ENCODE measurements around the gene SPON1. TPM values are rescaled to one million over a fixed set of nuclear protein-coding genes. Genes with fewer than 3 reads are reported as not detected.

Gene SPON1
- polyA plus RNA-seq, 2 of the 4 experiments (the other 2 are of a cell fraction): not detected

DNA sequence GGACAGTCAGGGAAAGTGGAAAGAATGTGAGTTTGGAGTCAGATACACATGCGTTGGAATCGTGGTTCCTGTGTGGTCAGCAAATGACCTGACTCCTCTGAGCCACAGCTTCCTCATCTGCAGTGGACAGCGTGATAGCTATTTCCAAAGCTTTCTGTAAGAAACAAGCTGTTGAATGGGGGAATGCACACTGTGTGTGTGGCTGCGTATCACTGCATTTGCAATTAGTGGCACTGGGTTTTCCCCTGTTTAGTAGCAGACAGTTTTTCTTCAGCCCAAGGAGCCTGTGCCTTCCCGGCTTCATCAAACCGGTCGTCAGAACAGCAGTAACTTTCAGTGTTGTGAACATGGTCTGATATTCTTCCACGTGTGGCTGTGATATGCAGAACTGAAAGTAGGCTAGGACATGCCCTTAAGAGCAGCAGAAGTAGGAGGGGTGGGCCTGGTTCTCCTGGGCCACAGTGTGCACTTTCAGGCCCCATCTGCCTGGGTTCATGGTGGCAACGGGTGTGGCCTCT, 275.0 kb downstream of the SPON1 start:
- H3K4me2 ChIP-seq: no peak overlapping the region
- no peak for ATAC-seq
- WGBS (ENCODE audit: missing lambda C conversion rate): 43% methylated on average over 9 of the region's 9 CpGs
- TF ChIP-seq PHF8 (IDR thresholded peaks at IDR 0.05; ENCODE audit: borderline replicate concordance, low read depth) (no peak), FOSL2 (IDR thresholded peaks at IDR 0.05) (no peak), FOSL2 (CRISPR knock-in tag; IDR thresholded peaks at IDR 0.05) (no peak), ZC3H11A (IDR thresholded peaks at IDR 0.05) (no peak), RAD21 (conservative IDR thresholded peaks at IDR 0.05 in 1 of 2, IDR thresholded peaks at IDR 0.05 in 1 of 2) (no peak), JUNB (IDR thresholded peaks at IDR 0.05) (no peak), SREBF2 (IDR thresholded peaks at IDR 0.05) (no peak), EP300 (IDR thresholded peaks at IDR 0.05) (no peak), POLR2AphosphoS2 (conservative IDR thresholded peaks at IDR 0.05; ENCODE audit: low read length) (no peak), RCOR1 (IDR thresholded peaks at IDR 0.05; ENCODE audit: low read depth, low read length) (no peak), RARB (CRISPR knock-in tag; IDR thresholded peaks at IDR 0.05) (no peak)
- TF ChIP-seq, protein P1, sequence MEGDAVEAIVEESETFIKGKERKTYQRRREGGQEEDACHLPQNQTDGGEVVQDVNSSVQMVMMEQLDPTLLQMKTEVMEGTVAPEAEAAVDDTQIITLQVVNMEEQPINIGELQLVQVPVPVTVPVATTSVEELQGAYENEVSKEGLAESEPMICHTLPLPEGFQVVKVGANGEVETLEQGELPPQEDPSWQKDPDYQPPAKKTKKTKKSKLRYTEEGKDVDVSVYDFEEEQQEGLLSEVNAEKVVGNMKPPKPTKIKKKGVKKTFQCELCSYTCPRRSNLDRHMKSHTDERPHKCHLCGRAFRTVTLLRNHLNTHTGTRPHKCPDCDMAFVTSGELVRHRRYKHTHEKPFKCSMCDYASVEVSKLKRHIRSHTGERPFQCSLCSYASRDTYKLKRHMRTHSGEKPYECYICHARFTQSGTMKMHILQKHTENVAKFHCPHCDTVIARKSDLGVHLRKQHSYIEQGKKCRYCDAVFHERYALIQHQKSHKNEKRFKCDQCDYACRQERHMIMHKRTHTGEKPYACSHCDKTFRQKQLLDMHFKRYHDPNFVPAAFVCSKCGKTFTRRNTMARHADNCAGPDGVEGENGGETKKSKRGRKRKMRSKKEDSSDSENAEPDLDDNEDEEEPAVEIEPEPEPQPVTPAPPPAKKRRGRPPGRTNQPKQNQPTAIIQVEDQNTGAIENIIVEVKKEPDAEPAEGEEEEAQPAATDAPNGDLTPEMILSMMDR (IDR thresholded peaks at IDR 0.05): no peak
- TF ChIP-seq, protein P2, sequence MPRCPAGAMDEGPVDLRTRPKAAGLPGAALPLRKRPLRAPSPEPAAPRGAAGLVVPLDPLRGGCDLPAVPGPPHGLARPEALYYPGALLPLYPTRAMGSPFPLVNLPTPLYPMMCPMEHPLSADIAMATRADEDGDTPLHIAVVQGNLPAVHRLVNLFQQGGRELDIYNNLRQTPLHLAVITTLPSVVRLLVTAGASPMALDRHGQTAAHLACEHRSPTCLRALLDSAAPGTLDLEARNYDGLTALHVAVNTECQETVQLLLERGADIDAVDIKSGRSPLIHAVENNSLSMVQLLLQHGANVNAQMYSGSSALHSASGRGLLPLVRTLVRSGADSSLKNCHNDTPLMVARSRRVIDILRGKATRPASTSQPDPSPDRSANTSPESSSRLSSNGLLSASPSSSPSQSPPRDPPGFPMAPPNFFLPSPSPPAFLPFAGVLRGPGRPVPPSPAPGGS (IDR thresholded peaks at IDR 0.05): no peak
- FAIRE-seq: no peak
- no peaks in the 10 kb centered on the region for H3K9me3 ChIP-seq
- H3K27ac ChIP-seq: no peak overlapping the region
- no peak for DNase-seq (ENCODE audit: low read depth in 1 of 2, low spot score in 1 of 2)
- CTCF ChIA-PET: interaction anchor here (1.0 to 1.1 kb wide), 2 partner anchors 12 to 465 kb away, joined by 3 read pairs; no protein-coding TSS in a partner anchor
- H3K4me3 ChIP-seq: no peak overlapping the region
- no peaks in the 10 kb centered on the region for H3K4me1 ChIP-seq
- POLR2A ChIA-PET: no interaction called here

DNA sequence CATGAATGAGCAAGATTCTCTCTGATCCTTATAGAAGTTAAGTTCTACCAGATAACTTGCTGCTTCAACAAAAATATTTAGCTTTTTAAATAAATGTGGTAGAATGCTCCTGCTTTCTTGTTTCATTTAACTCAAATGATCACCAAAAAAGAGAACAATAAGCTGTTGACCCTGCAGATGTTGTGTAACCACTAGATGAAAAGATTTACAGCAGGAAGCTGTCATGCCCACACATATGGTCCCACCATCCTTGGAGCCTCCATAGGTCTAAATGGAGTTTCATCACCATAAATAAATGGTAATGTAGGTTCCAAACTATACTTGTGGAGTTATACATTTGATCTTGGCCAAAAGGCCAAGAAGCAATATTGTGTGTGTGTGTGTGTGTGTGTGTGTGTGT, 277.7 kb downstream of the SPON1 start:
- Histone ChIP-seq H3K9me3 (no peaks in the 10 kb centered on the region), H3K4me3 (no peak overlapping the region), H3K4me2 (no peak overlapping the region), H3K27ac (no peak overlapping the region), H3K4me1 (no peaks in the 10 kb centered on the region)
- POLR2A ChIA-PET: no interaction called here
- TF ChIP-seq MAZ (IDR thresholded peaks at IDR 0.05; ENCODE audit: borderline replicate concordance, low read depth, low read length): no peak
- no peak for TF ChIP-seq FOSB (CRISPR knock-in tag; IDR thresholded peaks at IDR 0.05)
- TF ChIP-seq RNF2 (IDR thresholded peaks at IDR 0.05; ENCODE audit: borderline replicate concordance, low read depth): no peak
- TF ChIP-seq ZSCAN20 (CRISPR knock-in tag; IDR thresholded peaks at IDR 0.05): no peak
- CTCF ChIA-PET: interaction anchor here (0.7 to 3.6 kb wide), 6 partner anchors 8 to 468 kb away, joined by 3 to 16 read pairs (median 4); no protein-coding TSS in a partner anchor
- DNase-seq (ENCODE audit: low read depth in 1 of 2, low spot score in 1 of 2): no peak
- ATAC-seq: no peak
- no peak for FAIRE-seq

DNA sequence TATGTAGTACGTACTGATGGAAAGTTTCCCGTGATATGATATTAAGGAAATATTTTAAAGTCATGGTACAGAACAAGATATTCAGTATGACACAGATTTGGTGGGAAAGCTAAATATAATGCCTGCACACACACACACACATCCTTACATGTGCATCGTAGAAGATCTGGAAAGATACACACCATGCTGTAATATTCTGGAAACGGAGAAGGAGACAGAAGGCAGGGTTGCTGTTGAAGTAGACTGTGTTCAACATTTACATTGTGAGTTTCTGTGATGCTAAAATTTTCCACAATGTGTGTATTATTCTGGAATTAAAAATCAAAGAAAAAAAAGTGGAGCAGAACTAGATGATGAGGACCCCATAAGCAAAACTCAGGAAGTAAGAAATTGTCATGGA, 278.4 kb downstream of the SPON1 start:
- ATAC-seq (no peak), FAIRE-seq (no peak), DNase-seq (ENCODE audit: low read depth in 1 of 2, low spot score in 1 of 2) (no peak)
- 39% methylated on average over 4 of the region's 4 CpGs for WGBS (ENCODE audit: missing lambda C conversion rate)
- TF ChIP-seq, protein P3, sequence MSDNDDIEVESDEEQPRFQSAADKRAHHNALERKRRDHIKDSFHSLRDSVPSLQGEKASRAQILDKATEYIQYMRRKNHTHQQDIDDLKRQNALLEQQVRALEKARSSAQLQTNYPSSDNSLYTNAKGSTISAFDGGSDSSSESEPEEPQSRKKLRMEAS (IDR thresholded peaks at IDR 0.05): no peak
- TF ChIP-seq ZFP36 (IDR thresholded peaks at IDR 0.05; ENCODE audit: borderline replicate concordance, partially characterized antibody) (no peak), EP300 (IDR thresholded peaks at IDR 0.05) (no peak), NFE2L2 (conservative IDR thresholded peaks at IDR 0.05; ENCODE audit: low read length) (no peak), ESRRA (IDR thresholded peaks at IDR 0.05; ENCODE audit: borderline replicate concordance, low read length) (no peak), RFX5 (IDR thresholded peaks at IDR 0.05) (no peak), SREBF2 (IDR thresholded peaks at IDR 0.05) (no peak), MAZ (IDR thresholded peaks at IDR 0.05; ENCODE audit: borderline replicate concordance, low read depth, low read length) (no peak), NR3C1 (IDR thresholded peaks at IDR 0.05) (no peak), TP53 (CRISPR knock-in tag; IDR thresholded peaks at IDR 0.05) (no peak), MYC (IDR thresholded peaks at IDR 0.05; ENCODE audit: borderline replicate concordance, low read length) (no peak), JUN (IDR thresholded peaks at IDR 0.05) (no peak), NPAS2 (CRISPR knock-in tag; IDR thresholded peaks at IDR 0.05; ENCODE audit: borderline replicate concordance) (no peak)
- TF ChIP-seq, protein P4, sequence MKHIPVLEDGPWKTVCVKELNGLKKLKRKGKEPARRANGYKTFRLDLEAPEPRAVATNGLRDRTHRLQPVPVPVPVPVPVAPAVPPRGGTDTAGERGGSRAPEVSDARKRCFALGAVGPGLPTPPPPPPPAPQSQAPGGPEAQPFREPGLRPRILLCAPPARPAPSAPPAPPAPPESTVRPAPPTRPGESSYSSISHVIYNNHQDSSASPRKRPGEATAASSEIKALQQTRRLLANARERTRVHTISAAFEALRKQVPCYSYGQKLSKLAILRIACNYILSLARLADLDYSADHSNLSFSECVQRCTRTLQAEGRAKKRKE (CRISPR knock-in tag; IDR thresholded peaks at IDR 0.05; ENCODE audit: low read depth): no peak
- TF ChIP-seq, protein P5, sequence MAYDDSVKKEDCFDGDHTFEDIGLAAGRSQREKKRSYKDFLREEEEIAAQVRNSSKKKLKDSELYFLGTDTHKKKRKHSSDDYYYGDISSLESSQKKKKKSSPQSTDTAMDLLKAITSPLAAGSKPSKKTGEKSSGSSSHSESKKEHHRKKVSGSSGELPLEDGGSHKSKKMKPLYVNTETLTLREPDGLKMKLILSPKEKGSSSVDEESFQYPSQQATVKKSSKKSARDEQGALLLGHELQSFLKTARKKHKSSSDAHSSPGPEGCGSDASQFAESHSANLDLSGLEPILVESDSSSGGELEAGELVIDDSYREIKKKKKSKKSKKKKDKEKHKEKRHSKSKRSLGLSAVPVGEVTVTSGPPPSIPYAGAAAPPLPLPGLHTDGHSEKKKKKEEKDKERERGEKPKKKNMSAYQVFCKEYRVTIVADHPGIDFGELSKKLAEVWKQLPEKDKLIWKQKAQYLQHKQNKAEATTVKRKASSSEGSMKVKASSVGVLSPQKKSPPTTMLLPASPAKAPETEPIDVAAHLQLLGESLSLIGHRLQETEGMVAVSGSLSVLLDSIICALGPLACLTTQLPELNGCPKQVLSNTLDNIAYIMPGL (CRISPR knock-in tag; IDR thresholded peaks at IDR 0.05; ENCODE audit: borderline replicate concordance): no peak
- no peaks in the 10 kb centered on the region for H3K4me1 ChIP-seq
- POLR2A ChIA-PET: no interaction called here
- H3K4me2 ChIP-seq: no peak overlapping the region
- CTCF ChIA-PET: interaction anchor here (0.6 to 3.6 kb wide), 5 partner anchors 10 to 753 kb away, joined by 3 to 16 read pairs (median 3); no protein-coding TSS in a partner anchor
- no peaks in the 10 kb centered on the region for H3K9me3 ChIP-seq
- H3K27ac ChIP-seq: no peak overlapping the region
- H3K4me3 ChIP-seq: no peak overlapping the region

All from A549 (cell line).